NCI-H146 treated with DMSO at 0.1 percent for 48 hours (cell line): ENCODE results near the gene RPL31.

Experiments
- DNase-seq: peaks from one replicate; lab custom pipeline; 2025; ENCODE audit not compliant: unreplicated experiment; lab: John Stamatoyannopoulos, UW

The RPL31 gene

DNA sequence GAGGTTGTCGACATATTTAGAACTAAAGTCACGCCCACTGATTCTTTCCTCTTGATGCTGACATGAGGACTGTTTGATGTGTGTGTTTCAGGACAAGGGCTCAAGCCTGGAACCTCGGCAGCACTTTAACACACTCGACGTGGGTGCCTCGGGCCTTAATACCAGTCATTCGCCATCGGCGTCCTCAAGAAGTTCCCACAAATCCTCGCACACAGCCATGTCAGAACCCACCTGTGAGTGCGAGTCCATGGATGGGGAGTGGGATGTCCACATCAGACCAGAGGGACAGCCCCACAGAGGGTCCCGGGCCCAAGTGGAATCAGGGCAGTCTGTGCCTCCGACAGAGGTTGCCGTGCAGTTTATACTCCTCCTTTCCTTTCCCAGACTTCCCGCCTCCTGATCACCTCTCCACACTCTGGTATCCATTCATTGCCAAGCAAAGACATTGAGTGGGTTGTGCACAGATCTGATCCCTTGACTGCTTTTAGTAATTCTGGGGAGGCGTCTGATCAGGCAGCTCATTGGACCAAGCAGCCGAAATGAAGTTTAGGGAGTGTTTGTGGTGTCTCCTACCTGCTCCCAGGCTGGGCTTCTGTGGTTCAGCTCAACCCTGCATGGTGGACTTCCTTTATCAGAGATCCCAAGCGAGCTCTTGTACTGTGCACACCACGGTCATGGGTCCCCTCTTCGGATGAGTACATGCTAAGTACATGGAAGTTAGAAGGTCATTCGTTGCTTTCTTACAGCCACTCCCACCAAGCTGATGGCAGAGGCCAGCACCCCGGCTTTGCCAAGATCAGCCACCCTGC, 27.2 kb upstream of the RPL31 start:
- no peak for DNase-seq

DNA sequence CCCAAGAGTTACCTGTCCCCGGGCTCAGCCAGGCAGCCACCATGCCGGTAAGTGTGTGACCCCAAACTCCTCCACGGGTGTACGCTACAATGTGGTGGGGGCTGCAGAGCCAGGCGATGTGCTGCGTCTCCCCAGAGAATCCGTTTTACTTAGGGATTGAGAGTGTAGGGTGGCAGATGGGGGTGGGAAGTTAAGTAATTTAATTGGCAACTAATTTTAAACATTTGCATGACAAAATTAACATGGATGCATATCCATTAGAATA, 26.6 kb upstream of the RPL31 start:
- no peak for DNase-seq

DNA sequence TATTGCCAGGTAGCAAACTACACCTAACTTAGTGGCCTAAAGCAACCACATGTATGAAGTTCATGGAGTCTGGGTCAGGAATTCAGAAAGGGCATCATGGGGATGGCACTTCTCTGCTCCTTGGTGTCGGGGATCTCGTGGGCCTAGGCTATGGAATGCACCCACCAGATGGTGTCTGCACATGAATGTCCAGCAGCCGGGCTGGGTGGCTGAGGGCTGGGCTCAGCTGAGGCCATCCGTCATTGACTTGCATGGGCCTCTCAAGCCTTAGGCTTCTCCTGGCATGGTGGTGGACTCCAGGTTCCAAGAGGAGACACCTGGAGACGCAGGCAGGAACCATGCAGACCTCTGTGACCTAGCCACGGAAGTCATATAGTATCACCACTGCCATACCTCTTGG, 26.0 kb upstream of the RPL31 start:
- DNase-seq, result no peak

DNA sequence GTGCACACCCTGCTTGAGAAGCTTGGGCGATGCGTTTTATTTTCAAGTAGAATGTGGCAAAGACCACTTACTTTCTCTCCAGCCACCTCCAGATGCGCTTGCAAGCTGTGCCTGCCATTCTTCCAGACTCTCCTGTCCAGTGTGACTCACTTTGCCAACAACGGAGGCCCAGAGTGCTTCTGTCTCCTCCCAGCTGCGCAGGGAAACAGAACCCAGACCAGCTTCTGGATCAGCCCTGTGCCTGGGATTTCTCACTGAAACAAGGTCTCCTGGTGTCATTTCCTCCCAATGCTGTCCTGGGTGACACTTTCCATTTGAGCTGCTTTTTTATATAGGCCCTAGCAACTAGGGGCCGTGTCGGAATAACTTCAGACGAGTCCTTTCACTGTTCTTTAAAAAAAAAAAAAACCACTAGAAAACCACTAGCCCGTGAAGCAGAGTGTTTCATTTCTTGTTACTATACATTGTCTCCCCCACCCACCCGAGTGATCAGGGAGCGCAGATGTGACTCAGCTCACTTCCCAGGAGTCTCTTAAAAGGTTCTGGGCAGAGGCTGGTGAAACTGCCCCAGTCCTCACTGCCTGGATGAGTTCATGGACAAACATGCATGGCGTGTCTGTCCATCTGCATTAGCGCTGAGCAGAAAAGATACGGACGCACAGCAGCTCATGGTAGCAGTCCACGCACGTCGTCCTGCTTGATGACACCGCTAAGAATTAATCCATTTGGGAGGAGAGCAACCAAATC, 25.3 kb upstream of the RPL31 start:
- no peak for DNase-seq

DNA sequence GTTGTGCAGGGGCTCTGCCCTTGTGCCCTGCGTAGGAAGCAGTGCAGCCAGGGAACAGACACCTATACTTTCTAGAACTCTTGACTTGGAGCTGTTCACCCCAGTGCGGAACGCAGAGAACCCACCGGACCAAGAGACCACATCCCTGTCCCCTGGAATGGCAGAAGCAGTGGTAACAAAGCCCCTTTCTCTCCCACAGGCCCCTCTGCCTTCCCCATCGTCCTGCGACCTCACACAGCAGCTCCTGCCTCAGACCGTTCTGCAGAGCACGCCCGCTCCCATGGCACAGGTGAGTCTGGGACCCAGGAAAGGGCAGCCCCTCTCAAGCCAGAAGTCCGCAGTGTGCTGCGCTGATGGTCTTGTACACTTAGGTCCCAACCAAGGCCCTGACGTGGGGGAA, 24.6 kb upstream of the RPL31 start:
- no peak for DNase-seq

DNA sequence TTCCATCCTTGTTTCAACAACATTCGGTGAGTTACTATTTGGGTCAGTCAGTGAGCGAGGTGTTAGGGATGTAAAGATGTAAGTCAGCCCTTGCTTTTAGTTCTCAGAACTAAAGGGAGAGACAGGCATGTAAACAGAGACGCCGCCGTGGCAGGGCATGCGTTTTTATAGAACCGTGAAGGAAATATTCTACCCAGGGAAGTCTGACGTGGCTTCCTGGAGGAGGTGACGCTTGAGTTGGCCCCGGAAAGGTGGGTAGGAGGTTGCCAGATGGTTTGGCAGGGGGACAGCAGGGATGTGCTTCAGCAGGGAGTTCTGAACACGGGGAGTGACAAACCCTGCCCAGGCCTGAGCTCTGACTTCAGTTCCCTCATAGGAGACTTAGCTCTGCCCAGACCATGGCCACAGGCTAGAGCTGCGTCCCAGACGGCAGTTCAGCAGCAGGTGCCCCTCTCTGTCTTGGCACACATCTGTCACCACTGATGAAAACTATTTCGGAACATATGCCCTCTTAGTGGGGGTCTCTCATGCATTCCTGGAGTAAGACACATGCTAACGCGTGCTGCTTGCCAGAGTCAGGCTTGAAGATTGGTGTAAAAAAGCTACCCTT, 23.4 kb upstream of the RPL31 start:
- no peak for DNase-seq

DNA sequence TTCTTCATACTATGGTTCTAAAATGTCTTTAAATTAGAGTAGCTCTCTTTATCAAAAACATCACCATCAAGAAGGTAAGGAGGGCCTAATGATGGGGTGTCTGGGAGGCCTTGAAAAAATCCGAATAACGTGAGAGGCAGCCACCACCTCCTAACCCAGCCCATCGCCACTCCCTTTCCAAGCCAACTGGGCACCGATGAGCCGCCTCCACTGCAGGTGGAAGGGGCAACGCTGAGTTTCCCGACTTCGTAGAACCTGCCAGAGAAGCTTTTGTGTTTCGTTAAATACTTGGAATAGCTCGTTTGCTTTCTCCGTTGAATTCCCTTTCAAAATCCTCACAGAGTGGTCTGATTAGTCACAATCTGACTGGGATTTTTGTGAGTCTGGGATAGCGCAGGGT, 22.0 kb upstream of the RPL31 start:
- no peak for DNase-seq

DNA sequence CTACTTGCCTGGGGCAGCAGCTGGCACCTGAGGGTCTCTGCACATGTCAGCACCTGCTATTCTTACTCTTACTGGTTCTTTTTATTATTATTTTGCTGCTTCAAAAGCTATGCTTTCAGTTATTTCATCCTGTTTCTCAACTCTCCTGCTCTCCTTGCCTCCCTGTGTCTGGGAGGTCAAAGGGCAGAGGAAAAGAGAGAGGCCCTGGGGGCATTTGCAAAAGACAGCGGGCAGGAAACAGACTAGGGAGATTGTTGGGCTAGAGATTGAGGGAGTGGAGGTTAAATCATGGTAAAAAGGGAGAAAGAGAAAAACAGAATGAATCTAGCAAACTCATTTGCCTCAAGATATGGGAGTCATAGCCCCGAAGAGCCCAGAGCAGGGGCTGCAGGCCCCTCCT, 21.1 kb upstream of the RPL31 start:
- DNase-seq, result no peak

DNA sequence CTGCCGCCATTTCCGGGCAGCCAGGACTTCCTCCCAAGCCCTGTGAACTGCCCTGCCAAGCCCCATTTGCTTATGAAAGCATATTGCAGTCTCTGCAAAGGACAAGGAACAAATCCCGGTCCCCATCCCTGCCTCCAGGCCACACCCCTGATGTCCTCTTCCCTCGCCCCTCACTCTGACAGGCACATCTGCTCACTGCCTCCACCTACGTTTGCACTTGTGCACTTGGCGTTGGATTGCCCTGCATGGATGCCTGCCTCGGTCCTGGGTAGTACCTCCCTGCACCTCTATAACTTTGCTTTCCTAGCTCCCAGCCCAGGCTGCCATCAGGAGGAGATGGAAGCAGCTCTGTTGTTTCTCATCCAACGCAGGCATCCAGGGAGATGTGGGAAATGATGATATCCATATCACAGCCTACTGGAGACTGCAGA, 19.6 kb upstream of the RPL31 start:
- no peak for DNase-seq

DNA sequence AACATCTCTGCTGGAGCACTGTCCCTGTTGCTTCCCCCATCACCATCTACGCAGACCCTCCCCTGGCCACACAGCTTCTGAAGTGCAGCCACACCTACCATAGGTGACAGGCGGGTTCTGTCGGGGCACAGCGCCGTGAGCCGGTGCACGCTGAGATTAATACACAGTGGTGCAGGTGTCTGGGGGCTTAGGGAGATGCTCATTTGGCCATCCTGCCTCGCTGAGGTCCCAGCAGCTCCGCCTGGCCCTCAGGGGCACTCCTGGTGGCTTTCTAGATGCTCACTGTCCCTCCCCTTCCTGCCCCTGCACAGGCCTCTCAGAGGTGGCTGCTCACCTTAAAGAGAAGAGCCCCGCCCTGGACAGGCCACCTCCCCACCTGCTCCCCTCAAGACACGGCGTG, 18.9 kb upstream of the RPL31 start:
- DNase-seq, result no peak

DNA sequence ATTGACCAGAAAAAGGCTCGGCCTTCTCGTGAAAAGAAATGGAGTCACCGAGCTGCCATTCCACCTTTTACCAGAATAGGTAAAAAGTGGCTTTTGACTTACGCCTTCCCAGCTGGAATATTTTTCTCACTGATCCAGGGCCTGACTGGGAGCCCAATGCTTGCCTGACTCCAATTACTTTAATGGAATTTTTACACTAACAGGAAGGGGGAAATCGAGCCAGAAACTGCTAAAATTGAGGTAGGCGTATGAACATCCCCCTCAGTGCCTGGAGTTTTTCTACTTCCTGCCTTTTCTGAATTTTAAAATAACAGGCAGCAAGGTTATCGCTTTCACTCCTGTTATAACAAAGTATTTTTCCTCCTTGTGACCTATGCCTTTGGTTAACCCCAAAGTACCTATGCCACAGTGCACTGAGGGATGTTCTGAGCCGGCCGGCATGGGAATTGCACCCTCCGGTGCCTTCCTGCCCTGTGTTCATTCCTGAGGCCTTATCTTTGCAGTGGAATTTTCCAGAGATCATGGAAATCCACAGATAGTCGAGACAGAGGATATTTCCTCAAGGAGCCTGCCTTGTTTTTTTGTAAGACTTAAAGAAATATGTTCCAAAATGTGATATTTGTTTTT, 18.3 kb upstream of the RPL31 start:
- DNase-seq, result no peak

DNA sequence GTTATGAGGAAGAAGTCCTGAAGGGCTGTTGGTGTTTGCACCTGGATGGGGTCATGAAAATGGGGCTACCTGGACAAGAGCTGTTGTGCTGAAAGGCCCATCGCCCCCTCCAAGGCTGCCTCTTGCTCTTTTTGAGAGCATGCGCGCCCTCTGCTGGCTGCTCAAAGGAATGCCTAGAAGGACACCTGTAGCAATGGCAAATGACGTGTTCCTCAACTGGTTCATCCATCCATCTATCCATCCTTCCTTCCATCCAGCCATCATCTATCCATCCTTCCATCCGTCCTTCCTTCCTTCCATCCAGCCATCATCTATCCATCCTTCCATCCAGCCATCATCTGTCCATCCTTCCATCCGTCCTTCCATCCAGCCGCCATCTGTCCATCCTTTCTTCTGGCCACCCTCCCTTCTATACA, 17.2 kb upstream of the RPL31 start:
- DNase-seq, result peak; percentile 12

DNA sequence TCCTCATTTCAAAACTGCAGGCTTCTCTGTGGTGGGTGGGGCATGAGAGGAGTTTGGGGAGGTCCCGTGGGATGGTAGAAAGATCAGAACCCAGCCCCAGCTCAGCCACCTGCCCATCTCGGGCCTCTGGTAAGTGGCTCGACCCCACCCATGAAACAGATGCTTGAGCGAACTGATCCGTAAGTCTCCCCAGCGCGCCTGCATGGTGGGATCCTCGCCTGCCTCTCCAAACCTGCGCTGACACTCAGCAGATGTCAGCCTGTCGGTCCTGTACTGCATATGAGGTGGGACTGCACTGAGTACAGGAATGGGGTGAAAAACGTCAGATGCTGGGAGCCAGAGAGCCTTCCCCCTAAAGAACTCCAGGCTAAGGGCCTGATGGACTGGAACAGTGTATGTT, 15.9 kb upstream of the RPL31 start:
- DNase-seq, result no peak

DNA sequence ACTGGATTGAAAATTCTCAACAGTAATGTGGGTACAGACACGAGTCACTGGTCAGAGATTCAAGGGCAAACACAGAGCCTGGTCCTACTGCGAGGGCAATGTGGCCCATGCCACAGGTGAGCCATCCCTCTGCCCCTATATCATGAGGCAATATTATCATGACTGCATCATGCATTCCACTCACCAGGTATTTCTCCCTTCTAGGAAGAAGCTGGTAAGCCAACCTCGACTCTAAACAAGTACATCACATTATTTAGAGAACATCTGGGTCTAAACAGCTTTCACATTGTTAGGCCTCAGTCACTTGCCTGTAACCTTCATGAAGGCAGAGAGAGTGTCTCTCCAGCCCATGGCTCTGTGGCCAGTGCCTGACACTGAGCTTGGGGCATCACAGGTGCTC, 14.6 kb upstream of the RPL31 start:
- DNase-seq, result no peak

DNA sequence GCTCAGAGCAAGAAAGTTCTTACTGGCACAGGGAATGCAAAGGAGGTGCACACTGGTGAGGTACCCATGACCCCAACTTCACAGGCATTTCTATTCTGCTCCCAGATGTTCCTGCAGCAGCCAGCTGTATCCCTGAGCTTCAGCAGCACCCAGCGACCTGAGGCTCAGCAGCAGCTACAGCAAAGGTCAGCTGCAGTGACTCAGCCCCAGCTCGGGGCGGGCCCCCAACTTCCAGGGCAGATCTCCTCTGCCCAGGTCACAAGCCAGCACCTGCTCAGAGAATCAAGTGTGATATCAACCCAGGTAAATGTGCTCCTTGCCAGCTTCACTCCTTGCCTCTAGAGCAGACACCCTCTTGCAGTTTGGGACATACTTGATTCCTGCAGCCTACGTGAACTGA, 14.1 kb upstream of the RPL31 start:
- DNase-seq, result no peak

DNA sequence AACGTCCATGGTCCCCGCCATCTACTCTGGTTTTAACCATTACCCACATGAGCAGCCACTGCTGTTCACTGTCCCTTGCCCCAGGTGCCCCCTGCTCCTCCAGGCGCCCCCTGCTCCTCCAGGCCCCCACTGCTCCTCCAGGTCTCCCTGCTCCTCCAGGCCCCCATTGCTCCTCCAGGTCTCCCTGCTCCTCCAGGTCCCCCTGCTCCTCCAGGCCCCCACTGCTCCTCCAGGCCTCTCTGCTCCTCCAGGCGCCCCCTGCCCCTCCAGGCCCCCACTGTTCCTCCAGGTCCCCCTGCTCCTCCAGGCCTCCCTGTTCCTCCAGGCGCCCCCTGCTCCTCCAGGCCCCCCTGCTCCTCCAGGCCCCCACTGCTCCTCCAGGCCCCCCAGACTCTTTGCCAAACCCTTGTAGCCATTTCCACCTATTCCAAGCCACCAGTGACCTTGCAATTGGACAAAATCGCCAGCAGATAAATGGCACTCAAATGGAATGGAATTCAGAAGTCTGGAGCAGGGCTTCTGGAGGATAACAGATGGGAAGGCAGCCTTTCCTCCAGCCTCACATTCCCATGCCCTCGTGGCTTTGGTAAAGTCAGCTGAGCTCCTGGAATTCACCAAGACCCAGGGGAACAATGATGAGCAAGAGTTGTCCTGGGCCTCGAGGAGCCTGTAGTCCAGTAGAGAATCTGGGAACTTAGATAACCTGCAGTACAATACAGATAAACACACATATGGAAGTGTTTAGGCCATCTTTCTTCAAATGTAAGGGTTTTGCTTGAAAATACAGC, 13.3 kb upstream of the RPL31 start:
- DNase-seq, result no peak

DNA sequence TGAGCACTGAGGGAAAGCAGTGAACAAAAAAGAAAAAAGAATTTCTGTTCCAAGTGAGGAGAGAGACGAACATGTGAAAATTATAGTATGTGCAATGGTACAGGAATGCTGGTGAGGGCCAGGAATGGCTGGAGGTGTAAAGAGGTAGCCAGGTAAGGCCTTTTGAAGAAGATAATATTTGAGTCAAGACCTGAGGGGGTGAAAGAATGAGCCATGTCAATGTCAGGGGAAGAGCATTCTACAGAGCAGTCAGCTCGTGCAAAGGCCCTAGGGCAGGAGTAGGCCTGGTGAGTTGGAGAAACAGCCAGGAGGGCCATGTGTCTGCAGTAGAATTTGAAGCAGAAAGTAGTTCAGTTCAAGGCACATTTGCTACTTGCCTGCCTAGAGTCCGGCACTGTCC, 12.4 kb upstream of the RPL31 start:
- no peak for DNase-seq

DNA sequence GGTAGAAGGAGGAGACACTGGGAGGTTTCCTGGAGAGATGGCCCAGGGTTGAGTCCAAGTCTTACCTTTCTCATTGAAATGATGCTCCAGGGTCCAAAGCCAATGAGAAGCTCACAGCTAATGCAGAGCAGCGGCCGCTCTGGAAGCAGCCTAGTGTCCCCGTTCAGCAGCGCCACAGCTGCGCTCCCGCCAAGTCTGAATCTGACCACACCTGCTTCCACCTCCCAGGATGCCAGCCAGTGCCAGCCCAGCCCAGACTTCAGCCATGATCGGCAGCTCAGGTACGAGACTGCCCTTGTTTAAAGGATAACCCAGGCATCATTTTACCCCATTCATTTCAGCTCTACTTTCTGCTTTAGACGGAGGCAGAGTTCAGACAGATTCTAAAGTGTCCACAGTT, 11.9 kb upstream of the RPL31 start:
- no peak for DNase-seq

DNA sequence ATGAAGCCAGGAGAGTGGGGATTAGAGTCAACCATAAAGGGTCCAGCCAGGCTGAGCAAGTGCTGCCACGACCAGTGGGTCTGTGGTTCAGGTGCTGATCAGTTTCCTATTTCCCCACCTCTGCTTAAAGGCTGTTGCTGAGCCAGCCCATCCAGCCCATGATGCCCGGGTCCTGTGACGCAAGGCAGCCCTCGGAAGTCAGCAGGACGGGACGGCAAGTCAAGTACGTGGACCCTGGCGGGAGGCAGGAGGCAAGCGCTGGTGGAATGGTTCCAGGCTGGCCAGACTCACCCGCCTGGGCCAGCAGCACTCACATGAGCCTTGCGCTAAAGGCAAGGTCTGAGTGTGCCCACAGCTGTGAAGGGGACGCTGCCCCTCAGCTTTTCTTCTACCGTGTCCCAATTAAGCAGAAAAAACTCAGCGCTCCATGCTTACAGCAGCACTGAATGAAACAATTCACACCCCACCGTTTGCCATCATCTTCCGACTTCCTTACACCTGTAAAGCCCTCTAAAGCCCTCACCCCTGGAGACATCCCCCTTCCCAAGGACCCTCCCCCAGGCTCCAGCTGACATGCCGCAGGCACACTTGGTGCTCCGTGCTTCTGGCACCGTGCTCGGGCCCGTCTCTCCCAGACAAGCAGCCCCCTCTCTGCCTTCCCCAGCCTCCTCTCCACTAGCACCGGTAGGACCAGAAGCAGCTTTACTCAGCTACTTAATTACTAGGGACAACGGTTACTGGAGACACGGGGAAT, 11.3 kb upstream of the RPL31 start:
- DNase-seq, result no peak

DNA sequence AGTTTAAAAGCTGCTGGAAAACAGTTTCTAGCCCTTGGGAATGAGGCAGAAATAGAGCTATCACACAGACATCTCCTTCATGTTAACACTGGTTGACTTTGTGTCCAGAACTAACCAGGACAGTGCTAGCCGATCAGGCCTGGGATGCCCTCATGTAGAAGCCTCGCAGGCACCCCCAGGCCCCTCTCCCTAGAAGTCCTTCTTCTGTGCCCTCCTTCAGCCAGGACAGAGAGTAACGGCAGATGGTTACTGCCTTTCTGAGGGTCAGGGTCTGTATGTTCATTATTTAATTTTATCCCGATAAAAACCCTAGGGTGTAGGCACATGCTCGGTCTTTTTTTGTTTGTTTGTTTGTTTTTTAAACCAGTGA, 10.7 kb upstream of the RPL31 start:
- no peak for DNase-seq

DNA sequence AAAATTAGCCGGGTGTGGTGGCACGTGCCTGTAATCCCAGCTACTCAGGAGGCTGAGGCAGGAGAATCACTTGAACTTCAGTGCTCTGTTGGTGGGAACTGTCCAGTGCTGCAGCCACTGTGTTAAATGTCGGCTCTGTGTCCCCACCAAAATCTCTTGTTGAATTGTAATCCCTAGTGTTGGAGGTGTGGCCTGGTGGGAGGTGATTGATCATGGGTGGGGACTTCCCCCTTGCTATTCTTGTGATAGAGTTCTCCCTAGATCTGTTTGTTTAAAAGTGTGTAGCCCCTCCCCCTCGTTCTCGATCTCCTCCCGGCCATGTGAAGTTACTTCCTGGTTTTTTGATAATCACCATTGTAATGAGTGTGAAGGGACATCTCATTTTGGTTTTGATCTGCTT, 9.8 kb upstream of the RPL31 start:
- DNase-seq, result no peak
